Measurements from ENCODE around the gene PCDHGB5.

- TF ChIP-seq CTCF (IDR thresholded peaks at IDR 0.05): no peak
- no peak for TF ChIP-seq EZH2phosphoT487 (IDR thresholded peaks at IDR 0.05)
Measured at GRCh38 chr5:141374627-141375026, 23.1 kb upstream of the PCDHGB5 start.

Data from neural progenitor cell (in vitro differentiated cells).